ENCODE measurements around the gene ABCC1. TPM values are rescaled to one million over a fixed set of nuclear protein-coding genes. Genes with fewer than 3 reads are reported as not detected.

Gene ABCC1
- polyA plus RNA-seq, 1 of the 3 experiments (the other 2 are of a cell fraction), result 23.7 TPM

DNA sequence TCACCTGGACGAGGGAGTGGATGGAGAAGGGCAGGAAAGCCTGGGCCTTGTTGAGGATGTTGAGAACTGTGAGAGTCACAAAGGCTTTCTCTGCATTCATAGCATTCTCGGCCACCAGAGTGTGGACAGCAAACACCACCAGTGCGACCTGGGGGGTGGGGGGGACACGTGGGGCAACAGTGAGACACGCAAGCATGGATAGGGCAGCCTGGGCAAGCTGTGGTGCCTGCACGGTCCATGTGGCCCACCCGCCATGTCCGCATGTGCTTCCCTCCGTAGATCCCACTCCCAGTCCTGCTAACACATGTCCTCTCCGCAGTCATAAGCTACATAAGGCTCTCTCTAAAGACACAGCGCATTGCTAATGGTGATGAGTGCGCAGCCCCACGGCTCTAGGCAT lies 239.4 kb downstream of the ABCC1 start (continued):
- TF ChIP-seq EZH2phosphoT487 (IDR thresholded peaks at IDR 0.05; ENCODE audit: borderline replicate concordance, low read depth) (no peak), FOSL2 (IDR thresholded peaks at IDR 0.05; ENCODE audit: borderline replicate concordance, low read depth) (no peak), RFX5 (IDR thresholded peaks at IDR 0.05; ENCODE audit: low read length) (no peak), TEAD4 (IDR thresholded peaks at IDR 0.05; ENCODE audit: borderline replicate concordance, insufficient read depth) (no peak), RXRA (IDR thresholded peaks at IDR 0.05; ENCODE audit: borderline replicate concordance, low read depth) (no peak)

DNA sequence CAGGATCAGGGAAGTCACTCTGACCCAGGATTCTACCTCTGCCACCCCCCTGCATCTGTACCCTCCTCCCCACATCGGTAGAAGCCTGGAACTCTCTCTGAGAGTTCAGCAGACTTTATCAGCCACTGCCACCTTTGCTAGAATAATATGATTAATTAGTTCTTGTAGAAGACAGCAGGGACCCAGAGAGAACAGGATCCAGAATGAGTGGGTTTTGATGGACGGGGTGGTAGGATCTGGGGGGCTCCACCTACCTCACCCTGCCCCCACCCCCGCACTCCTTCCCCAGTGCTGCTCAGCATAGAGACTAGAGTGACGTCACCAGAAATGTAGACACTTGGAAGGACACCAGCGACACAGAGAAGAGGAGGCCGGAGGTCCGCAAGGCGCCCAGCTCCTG lies 240.4 kb downstream of the ABCC1 start:
- POLR2A ChIA-PET, result no interaction called here
- no peak for DNase-seq
- Histone ChIP-seq H3K9me3 (no peaks in the 10 kb centered on the region), H3K4me1 (ENCODE audit: control insufficient read depth in 1 of 2, insufficient read depth in 2 of 2, low read depth in 1 of 2, low read length in 1 of 2) (no peaks in the 10 kb centered on the region), H3K9ac (no peak overlapping the region), H3K36me3 (replicated peaks in 1 of 2; ENCODE audit: control insufficient read depth in 1 of 2, insufficient read depth in 2 of 2, low read length in 1 of 2) (no peaks in the 10 kb centered on the region), H4K20me1 (ENCODE audit: insufficient read depth) (no peaks in the 10 kb centered on the region), H3F3A (replicated peaks; ENCODE audit: insufficient read depth) (no peaks in the 10 kb centered on the region), H3K9me2 (no peaks in the 10 kb centered on the region), H3K4me2 (no peak overlapping the region), H3K4me3 (ENCODE audit: low read depth in 2 of 2, low read length in 1 of 2) (no peak overlapping the region), H3K27ac (ENCODE audit: low read depth in 2 of 2, low read length in 1 of 2) (no peak overlapping the region), H2AFZ (ENCODE audit: low read depth) (no peak overlapping the region), H3K27me3 (ENCODE audit: insufficient read depth) (no peaks in the 10 kb centered on the region; the same call in 1 of the 2 replicates), H3K79me2 (ENCODE audit: insufficient read depth) (no peaks in the 10 kb centered on the region)
- 71% methylated on average over 8 of the region's 8 CpGs for WGBS (ENCODE audit: low lambda C conversion rate)
- no peak for TF ChIP-seq RFX5 (IDR thresholded peaks at IDR 0.05; ENCODE audit: low read length)
- TF ChIP-seq GABPA (IDR thresholded peaks at IDR 0.05; ENCODE audit: low read depth), result no peak
- TF ChIP-seq RXRA (IDR thresholded peaks at IDR 0.05; ENCODE audit: borderline replicate concordance, low read depth), result no peak
- TF ChIP-seq FOXM1 (IDR thresholded peaks at IDR 0.05; ENCODE audit: low read depth), result no peak
- no peak for TF ChIP-seq SIN3A (IDR thresholded peaks at IDR 0.05; ENCODE audit: borderline replicate concordance, low read depth, low read length)
- TF ChIP-seq NRF1 (IDR thresholded peaks at IDR 0.05; ENCODE audit: low read depth, low read length), result no peak
- TF ChIP-seq MEF2A (IDR thresholded peaks at IDR 0.05; ENCODE audit: borderline replicate concordance, low read depth), result no peak
- CTCF ChIA-PET, result no interaction called here

DNA sequence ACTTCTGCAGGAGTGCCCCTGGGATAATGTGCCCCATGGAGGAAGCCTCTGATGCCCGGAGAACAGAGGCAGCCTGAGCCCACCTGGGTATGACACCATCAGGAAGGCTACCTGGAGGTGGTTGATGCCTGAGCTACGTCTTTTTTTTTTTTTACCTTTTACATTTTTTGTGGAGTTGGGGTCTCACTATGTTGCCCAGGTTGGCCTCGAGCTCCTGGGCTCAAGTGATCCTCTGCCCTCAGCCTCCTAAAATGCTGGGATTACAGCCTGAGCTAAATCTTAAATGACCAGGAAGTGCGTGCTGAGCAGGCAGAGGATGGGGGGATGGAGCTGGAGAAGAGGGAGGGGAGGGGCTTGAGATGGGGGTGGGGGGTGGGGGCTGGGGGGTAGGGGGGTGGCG lies 241.1 kb downstream of the ABCC1 start:
- Histone ChIP-seq H3K4me3 (ENCODE audit: low read depth in 2 of 2, low read length in 1 of 2) (no peak overlapping the region), H3F3A (replicated peaks; ENCODE audit: insufficient read depth) (no peaks in the 10 kb centered on the region), H3K36me3 (replicated peaks in 1 of 2; ENCODE audit: control insufficient read depth in 1 of 2, insufficient read depth in 2 of 2, low read length in 1 of 2) (no peaks in the 10 kb centered on the region), H3K9me3 (no peaks in the 10 kb centered on the region), H2AFZ (ENCODE audit: low read depth) (no peak overlapping the region), H3K4me1 (ENCODE audit: control insufficient read depth in 1 of 2, insufficient read depth in 2 of 2, low read depth in 1 of 2, low read length in 1 of 2) (no peaks in the 10 kb centered on the region), H4K20me1 (ENCODE audit: insufficient read depth) (no peaks in the 10 kb centered on the region), H3K9ac (no peak overlapping the region), H3K27me3 (ENCODE audit: insufficient read depth) (no peaks in the 10 kb centered on the region; the same call in 1 of the 2 replicates), H3K79me2 (ENCODE audit: insufficient read depth) (no peaks in the 10 kb centered on the region), H3K9me2 (no peaks in the 10 kb centered on the region), H3K4me2 (no peak overlapping the region), H3K27ac (ENCODE audit: low read depth in 2 of 2, low read length in 1 of 2) (no peak overlapping the region)
- no peak for DNase-seq
- ChIA-PET POLR2A (no interaction called here), CTCF (interaction anchor here (1.0 kb wide), 1 partner anchor 45 kb away, joined by 4 read pairs; no protein-coding TSS in a partner anchor)
- 49% methylated on average over 5 of the region's 5 CpGs for WGBS (ENCODE audit: low lambda C conversion rate)
- TF ChIP-seq, protein P1, sequence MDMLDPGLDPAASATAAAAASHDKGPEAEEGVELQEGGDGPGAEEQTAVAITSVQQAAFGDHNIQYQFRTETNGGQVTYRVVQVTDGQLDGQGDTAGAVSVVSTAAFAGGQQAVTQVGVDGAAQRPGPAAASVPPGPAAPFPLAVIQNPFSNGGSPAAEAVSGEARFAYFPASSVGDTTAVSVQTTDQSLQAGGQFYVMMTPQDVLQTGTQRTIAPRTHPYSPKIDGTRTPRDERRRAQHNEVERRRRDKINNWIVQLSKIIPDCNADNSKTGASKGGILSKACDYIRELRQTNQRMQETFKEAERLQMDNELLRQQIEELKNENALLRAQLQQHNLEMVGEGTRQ (IDR thresholded peaks at IDR 0.05; ENCODE audit: borderline replicate concordance, low read depth, low read length), result no peak
- TF ChIP-seq, protein P2, sequence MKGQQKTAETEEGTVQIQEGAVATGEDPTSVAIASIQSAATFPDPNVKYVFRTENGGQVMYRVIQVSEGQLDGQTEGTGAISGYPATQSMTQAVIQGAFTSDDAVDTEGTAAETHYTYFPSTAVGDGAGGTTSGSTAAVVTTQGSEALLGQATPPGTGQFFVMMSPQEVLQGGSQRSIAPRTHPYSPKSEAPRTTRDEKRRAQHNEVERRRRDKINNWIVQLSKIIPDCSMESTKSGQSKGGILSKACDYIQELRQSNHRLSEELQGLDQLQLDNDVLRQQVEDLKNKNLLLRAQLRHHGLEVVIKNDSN (IDR thresholded peaks at IDR 0.05; ENCODE audit: borderline replicate concordance, low read depth), result no peak
- no peak for TF ChIP-seq EP300 (IDR thresholded peaks at IDR 0.05; ENCODE audit: borderline replicate concordance in 1 of 2, low read depth in 1 of 2, low read length in 1 of 2)
- no peak for TF ChIP-seq POLR2AphosphoS5 (IDR thresholded peaks at IDR 0.05; ENCODE audit: low read depth, low read length)
- TF ChIP-seq, protein P3, sequence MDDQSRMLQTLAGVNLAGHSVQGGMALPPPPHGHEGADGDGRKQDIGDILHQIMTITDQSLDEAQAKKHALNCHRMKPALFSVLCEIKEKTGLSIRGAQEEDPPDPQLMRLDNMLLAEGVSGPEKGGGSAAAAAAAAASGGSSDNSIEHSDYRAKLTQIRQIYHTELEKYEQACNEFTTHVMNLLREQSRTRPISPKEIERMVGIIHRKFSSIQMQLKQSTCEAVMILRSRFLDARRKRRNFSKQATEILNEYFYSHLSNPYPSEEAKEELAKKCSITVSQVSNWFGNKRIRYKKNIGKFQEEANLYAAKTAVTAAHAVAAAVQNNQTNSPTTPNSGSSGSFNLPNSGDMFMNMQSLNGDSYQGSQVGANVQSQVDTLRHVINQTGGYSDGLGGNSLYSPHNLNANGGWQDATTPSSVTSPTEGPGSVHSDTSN (IDR thresholded peaks at IDR 0.05), result no peak
- TF ChIP-seq, protein P4, sequence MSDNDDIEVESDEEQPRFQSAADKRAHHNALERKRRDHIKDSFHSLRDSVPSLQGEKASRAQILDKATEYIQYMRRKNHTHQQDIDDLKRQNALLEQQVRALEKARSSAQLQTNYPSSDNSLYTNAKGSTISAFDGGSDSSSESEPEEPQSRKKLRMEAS (IDR thresholded peaks at IDR 0.05; ENCODE audit: low read depth), result no peak
- TF ChIP-seq JUND (IDR thresholded peaks at IDR 0.05), result no peak
- TF ChIP-seq TCF12 (IDR thresholded peaks at IDR 0.05), result no peak
- TF ChIP-seq RFX5 (IDR thresholded peaks at IDR 0.05; ENCODE audit: low read length), result no peak
- no peak for TF ChIP-seq FOXJ3 (CRISPR knock-in tag; IDR thresholded peaks at IDR 0.05)
- no peak for TF ChIP-seq TEAD4 (IDR thresholded peaks at IDR 0.05; ENCODE audit: borderline replicate concordance, insufficient read depth)
- TF ChIP-seq, protein P5, sequence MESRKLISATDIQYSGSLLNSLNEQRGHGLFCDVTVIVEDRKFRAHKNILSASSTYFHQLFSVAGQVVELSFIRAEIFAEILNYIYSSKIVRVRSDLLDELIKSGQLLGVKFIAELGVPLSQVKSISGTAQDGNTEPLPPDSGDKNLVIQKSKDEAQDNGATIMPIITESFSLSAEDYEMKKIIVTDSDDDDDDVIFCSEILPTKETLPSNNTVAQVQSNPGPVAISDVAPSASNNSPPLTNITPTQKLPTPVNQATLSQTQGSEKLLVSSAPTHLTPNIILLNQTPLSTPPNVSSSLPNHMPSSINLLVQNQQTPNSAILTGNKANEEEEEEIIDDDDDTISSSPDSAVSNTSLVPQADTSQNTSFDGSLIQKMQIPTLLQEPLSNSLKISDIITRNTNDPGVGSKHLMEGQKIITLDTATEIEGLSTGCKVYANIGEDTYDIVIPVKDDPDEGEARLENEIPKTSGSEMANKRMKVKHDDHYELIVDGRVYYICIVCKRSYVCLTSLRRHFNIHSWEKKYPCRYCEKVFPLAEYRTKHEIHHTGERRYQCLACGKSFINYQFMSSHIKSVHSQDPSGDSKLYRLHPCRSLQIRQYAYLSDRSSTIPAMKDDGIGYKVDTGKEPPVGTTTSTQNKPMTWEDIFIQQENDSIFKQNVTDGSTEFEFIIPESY (IDR thresholded peaks at IDR 0.05; ENCODE audit: borderline replicate concordance, low read depth), result no peak
- no peak for TF ChIP-seq NRF1 (IDR thresholded peaks at IDR 0.05; ENCODE audit: low read depth, low read length)
- no peak for TF ChIP-seq MEF2A (IDR thresholded peaks at IDR 0.05; ENCODE audit: borderline replicate concordance, low read depth)
- TF ChIP-seq SMC3 (IDR thresholded peaks at IDR 0.05; ENCODE audit: low read depth, low read length), result no peak

Measured in SK-N-SH (cell line).